DOHH2 (cell line): ENCODE data around the gene FRY.

ENCODE experiments used
- CTCF ChIP-seq: fragments of 200-600 bp; sonication (generic); IDR thresholded peaks from one replicate; pipeline ENCODE4 v1.5.1; 2014; ENCODE audit warnings: antibody characterized with exemption, mild to moderate bottlenecking, low read depth, low read length; ENCODE audit not compliant: poor library complexity, severe bottlenecking
- EZH2phosphoT487 ChIP-seq: fragments of 200-600 bp; sonication (generic); IDR thresholded peaks from 2 replicates; pipeline ENCODE4 v1.6.1; 2017; ENCODE audit warnings: borderline replicate concordance, mild to moderate bottlenecking, antibody characterized with exemption, low read length, moderate library complexity, mixed read lengths

- TF ChIP-seq CTCF (no peak), EZH2phosphoT487 (no peak)
Observed at GRCh38 chr13:32203736-32204135, 172.2 kb downstream of the FRY start.
